ENCODE data around the gene MBP. TPM values are rescaled to one million over a fixed set of nuclear protein-coding genes. Genes with fewer than 3 reads are reported as not detected.

Gene MBP
- total RNA-seq, 2 experiments from 2014 or later = 13.5 to 28.9 TPM

GRCh38 chr18:77131652-77132368, 773 bp downstream of the MBP start:
- Histone ChIP-seq H3K4me2 (ENCODE audit: low read length) (peak overlapping the region; percentile 91), H4K20me1 (ENCODE audit: insufficient read depth, low read length) (no peaks in the 10 kb centered on the region; the same call in 1 of the 2 replicates), H2AFZ (ENCODE audit: low read length) (no peak overlapping the region; the same call in 1 of the 2 replicates), H3K4me1 (ENCODE audit: insufficient read depth, low read length, poor library complexity, severe bottlenecking) (peaks cover 47% of the 10 kb centered on the region), H3K36me3 (ENCODE audit: insufficient read depth, low read length) (peaks cover 7% of the 10 kb centered on the region), H3K4me3 (ENCODE audit: low read depth, low read length, poor library complexity, severe bottlenecking) (peak overlapping the region; percentile 87), H3K79me2 (ENCODE audit: insufficient read depth, low read depth, low read length) (peaks cover 37% of the 10 kb centered on the region), H3K27ac (ENCODE audit: low read depth, low read length, poor library complexity, severe bottlenecking) (peak overlapping the region; percentile 11), H3K9me2 (ENCODE audit: insufficient read depth, low read length) (no peaks in the 10 kb centered on the region), H3K9me3 (ENCODE audit: low read length) (no peaks in the 10 kb centered on the region)
- ChIA-PET CTCF (ENCODE audit: unreplicated experiment) (interaction anchor here (0.7 kb wide), 1 partner anchor 18 kb away, joined by 3 read pairs; no protein-coding TSS in a partner anchor), POLR2A (interaction anchor here (0.9 to 1.0 kb wide), 2 partner anchors 10 to 23 kb away, joined by 3 read pairs; no protein-coding TSS in a partner anchor)
- no peak for TF ChIP-seq CTCF (conservative IDR thresholded peaks at IDR 0.05; ENCODE audit: low read length)
- no peak for TF ChIP-seq EZH2phosphoT487 (IDR thresholded peaks at IDR 0.05; ENCODE audit: borderline replicate concordance, low read depth, low read length)
- intact Hi-C loops (cut with micrococcal nuclease; ENCODE audit: unreplicated experiment) = loop anchor here (5.0 kb wide), 1 partner anchor 35 kb away; no protein-coding TSS in a partner anchor
- BruUV-seq (replicated peaks) = no TSS peak
- peak; percentile 34 for DNase-seq (ENCODE audit: low spot score)

GRCh38 chr18:77131100-77131651, 1.4 kb downstream of the MBP start:
- ChIA-PET CTCF (ENCODE audit: unreplicated experiment) (no interaction called here), POLR2A (interaction anchor here (0.6 to 1.0 kb wide), 2 partner anchors 9 to 85 kb away, joined by 3 to 8 read pairs; no protein-coding TSS in a partner anchor)
- intact Hi-C loops (cut with micrococcal nuclease; ENCODE audit: unreplicated experiment) = loop anchor here (5.0 kb wide), 1 partner anchor 34 kb away; no protein-coding TSS in a partner anchor
- Histone ChIP-seq H3K9me3 (ENCODE audit: low read length) (no peaks in the 10 kb centered on the region), H3K4me2 (ENCODE audit: low read length) (peak overlapping the region; percentile 91), H3K4me1 (ENCODE audit: insufficient read depth, low read length, poor library complexity, severe bottlenecking) (peaks cover 54% of the 10 kb centered on the region), H3K27ac (ENCODE audit: low read depth, low read length, poor library complexity, severe bottlenecking) (no peak overlapping the region), H4K20me1 (ENCODE audit: insufficient read depth, low read length) (no peaks in the 10 kb centered on the region; the same call in 1 of the 2 replicates), H3K4me3 (ENCODE audit: low read depth, low read length, poor library complexity, severe bottlenecking) (peak overlapping the region; percentile 87), H3K9me2 (ENCODE audit: insufficient read depth, low read length) (no peaks in the 10 kb centered on the region), H3K79me2 (ENCODE audit: insufficient read depth, low read depth, low read length) (peaks cover 43% of the 10 kb centered on the region), H2AFZ (ENCODE audit: low read length) (no peak overlapping the region; the same call in 1 of the 2 replicates), H3K36me3 (ENCODE audit: insufficient read depth, low read length) (peaks cover 7% of the 10 kb centered on the region)
- no TSS peak for BruUV-seq (replicated peaks)
- no peak for TF ChIP-seq EZH2phosphoT487 (IDR thresholded peaks at IDR 0.05; ENCODE audit: borderline replicate concordance, low read depth, low read length)
- peak; percentile 36 for DNase-seq (ENCODE audit: low spot score)

- Histone ChIP-seq H4K20me1 (ENCODE audit: insufficient read depth, low read length) (no peaks in the 10 kb centered on the region; the same call in 1 of the 2 replicates), H3K4me2 (ENCODE audit: low read length) (peak overlapping the region; percentile 91), H3K79me2 (ENCODE audit: insufficient read depth, low read depth, low read length) (peaks cover 50% of the 10 kb centered on the region), H3K4me1 (ENCODE audit: insufficient read depth, low read length, poor library complexity, severe bottlenecking) (peaks cover 61% of the 10 kb centered on the region), H3K36me3 (ENCODE audit: insufficient read depth, low read length) (peaks cover 7% of the 10 kb centered on the region; the same call in 1 of the 2 replicates), H3K4me3 (ENCODE audit: low read depth, low read length, poor library complexity, severe bottlenecking) (peak overlapping the region; percentile 87), H2AFZ (ENCODE audit: low read length) (no peak overlapping the region), H3K9me3 (ENCODE audit: low read length) (no peaks in the 10 kb centered on the region), H3K27ac (ENCODE audit: low read depth, low read length, poor library complexity, severe bottlenecking) (no peak overlapping the region), H3K9me2 (ENCODE audit: insufficient read depth, low read length) (no peaks in the 10 kb centered on the region)
- TF ChIP-seq EZH2phosphoT487 (IDR thresholded peaks at IDR 0.05; ENCODE audit: borderline replicate concordance, low read depth, low read length) (no peak), CTCF (conservative IDR thresholded peaks at IDR 0.05; ENCODE audit: low read length) (no peak)
- ChIA-PET CTCF (ENCODE audit: unreplicated experiment) (no interaction called here), POLR2A (interaction anchor here (0.6 to 1.0 kb wide), 5 partner anchors 8 to 1027 kb away, joined by 3 to 8 read pairs (median 3); no protein-coding TSS in a partner anchor)
- no peak for DNase-seq (ENCODE audit: low spot score)
- intact Hi-C loops (cut with micrococcal nuclease; ENCODE audit: unreplicated experiment) = loop anchor here (5.0 kb wide), 1 partner anchor 33 kb away; no protein-coding TSS in a partner anchor
- TSS peak; percentile 34 for BruUV-seq (replicated peaks)
These were observed 2.1 kb downstream of the MBP start for GRCh38 chr18:77130229-77131099.

All from OCI-LY7 (cell line).